ENCODE measurements around the gene TMEM61.
"Not testable (repeated sequence)": the region's sequence is repeated elsewhere in the genome, so short reads cannot be mapped to it uniquely, and the experiment has no call there.

The TMEM61 gene

DNA sequence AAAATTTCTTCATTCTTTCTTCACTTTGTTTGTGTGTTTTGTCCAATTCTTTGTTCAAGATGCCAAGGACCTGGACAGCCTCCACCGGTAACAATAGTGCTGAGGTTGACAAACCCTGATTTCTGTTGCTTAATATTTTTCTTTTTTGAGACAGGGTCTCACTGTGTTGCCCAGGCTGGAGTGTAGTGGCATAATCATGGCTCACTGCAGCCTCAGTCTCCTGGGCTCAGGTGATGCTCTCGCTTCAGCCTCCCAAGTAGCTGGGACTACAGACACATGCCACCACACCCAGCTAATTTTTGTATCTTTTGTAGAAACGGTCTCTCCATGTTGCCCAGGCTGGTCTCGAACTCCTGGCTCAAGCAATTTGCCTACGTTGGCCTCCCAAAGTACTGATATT is 16.6 kb upstream of the TMEM61 start:
- DNase-seq: not testable (repeated sequence)

DNA sequence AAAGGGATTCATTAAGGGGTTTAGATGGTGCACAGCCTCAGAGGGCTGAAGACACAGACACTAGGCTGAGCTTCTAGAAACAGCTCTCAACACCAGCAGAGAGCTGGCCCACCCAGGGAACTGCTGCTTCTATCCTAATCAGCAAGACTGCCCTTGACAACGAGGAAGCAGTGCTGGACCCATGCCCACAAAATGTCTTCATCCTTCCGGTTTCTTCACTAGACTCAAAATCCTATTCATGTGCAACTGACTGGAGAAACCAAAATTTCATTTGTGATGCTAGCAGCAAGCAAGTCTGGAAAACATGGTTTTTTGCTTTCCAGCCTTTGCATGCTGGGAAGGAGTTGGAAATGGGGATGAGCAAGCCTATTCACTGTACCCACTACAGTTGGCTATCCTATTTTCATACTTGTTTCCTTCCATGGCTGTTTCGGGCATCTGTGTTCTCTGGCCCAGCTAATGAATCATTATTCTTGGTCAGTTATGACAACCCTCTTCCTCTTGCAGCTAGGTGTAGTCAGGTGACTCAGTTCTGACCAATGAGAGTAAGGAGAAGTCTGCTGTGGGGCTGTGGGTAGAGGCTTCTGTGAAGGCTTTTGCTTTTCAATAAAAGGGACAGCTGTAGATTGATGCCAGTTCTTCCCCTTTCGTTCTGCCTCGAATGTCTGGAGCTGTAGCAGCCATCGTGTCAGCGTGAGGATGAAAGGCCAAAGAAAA is 14.6 kb upstream of the TMEM61 start:
- peak; percentile 29 for DNase-seq

DNA sequence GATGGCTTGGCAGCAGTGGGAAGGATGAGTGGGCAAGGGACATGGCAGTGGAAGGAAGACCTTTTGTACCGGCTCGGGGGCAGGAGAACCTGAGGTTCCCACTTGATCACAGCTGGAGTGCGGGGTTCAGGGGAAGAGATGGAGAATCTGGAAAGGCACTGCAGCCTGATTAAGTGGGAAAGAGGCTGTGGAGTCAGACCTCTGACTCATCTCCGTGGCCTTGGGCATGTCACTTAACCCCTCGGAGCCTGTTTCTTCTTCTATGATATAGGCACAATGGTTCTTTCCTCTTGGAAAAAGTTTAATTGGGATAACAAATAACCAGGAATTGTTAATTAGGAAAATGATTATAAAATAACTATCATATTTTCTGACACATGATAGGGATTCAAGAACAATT is 13.1 kb upstream of the TMEM61 start:
- DNase-seq: no peak

- DNase-seq: no peak
Measured at GRCh38 chr1:54968551-54968950, 11.9 kb upstream of the TMEM61 start.

DNA sequence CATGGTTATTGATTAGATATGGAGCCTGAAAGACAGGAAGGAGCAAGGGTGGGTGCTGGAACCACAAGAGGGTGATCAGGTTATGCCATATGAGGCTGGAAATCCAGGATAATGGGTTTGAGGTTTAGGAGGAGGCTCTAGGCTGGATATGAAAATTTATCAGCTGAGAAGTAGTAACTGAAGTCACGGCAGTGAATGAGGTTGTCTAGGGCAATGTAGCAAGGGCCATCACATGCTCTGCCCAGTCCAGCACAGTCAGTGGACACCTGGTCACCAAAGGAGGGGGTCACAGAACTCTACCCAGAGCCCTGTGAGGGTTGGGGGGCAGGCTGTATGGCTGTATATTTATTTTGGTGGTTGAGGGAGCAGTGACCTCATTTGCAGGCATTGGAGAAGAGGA is 10.5 kb upstream of the TMEM61 start:
- DNase-seq: no peak

GRCh38 chr1:54970901-54971300 is 9.5 kb upstream of the TMEM61 start:
- DNase-seq: no peak

DNA sequence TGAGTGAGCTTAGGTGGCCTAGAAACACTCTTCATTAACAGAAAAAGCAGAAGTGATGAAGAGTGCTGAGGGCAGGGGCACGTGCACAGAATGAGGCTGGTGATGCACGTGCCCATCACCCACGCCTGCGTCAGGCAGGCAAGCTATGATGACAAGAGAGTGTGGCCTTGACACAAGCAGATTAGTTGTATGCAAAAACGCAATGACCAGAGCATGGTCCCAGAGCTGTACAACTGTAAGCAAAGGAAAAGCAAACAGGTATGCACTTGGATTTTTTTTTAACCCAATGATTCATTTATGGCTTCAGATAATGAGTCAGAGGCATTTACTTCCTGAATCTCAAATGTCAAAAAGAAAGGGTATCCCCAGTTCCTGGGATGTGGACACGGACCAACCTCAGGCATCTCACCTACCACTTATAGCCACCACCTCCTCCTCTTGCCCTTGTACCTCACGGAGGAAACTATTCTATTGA is 9.1 kb upstream of the TMEM61 start:
- peak; percentile 72 for DNase-seq

- DNase-seq: no peak
Measured at GRCh38 chr1:54972436-54972835, 8.0 kb upstream of the TMEM61 start.

GRCh38 chr1:54973205-54973921 is 7.1 kb upstream of the TMEM61 start:
- DNase-seq: no peak

DNA sequence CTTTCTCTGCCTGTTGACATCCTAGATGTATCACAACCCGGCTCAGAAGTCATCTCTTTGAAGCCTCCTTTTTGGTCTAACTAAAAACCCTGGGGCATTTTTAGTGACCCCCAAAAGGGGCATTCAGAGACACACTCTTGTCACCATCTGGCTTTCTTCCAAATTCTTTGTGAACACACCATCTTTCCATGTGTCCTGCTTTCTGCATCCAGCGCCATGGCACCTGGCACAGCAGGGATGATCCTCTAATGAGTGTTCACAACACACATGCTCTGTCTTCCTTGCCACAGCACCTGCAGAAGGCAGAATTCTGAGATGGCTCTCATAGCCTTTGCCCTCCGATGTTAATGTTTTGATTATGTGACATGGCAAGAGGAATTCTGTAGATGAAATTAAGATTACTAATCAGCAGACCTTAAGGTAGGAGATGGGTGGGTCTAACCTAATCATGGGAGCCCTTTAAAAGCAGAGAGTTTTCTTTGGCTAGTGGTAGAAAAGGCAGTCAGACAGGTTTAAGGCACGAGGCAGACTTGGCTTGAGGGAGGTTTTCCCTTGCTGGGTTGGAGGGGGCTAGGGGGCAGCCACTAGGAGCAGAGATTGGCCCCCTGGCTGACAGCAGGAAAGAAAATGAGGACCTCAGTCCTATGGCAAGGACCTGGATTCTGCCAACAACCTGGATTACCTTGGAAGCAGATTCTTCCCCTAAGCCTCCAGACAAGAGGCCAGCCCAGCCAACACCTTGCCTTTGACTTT is 4.9 kb upstream of the TMEM61 start:
- DNase-seq: no peak

GRCh38 chr1:54976747-54977146 is 3.7 kb upstream of the TMEM61 start:
- DNase-seq: no peak

DNA sequence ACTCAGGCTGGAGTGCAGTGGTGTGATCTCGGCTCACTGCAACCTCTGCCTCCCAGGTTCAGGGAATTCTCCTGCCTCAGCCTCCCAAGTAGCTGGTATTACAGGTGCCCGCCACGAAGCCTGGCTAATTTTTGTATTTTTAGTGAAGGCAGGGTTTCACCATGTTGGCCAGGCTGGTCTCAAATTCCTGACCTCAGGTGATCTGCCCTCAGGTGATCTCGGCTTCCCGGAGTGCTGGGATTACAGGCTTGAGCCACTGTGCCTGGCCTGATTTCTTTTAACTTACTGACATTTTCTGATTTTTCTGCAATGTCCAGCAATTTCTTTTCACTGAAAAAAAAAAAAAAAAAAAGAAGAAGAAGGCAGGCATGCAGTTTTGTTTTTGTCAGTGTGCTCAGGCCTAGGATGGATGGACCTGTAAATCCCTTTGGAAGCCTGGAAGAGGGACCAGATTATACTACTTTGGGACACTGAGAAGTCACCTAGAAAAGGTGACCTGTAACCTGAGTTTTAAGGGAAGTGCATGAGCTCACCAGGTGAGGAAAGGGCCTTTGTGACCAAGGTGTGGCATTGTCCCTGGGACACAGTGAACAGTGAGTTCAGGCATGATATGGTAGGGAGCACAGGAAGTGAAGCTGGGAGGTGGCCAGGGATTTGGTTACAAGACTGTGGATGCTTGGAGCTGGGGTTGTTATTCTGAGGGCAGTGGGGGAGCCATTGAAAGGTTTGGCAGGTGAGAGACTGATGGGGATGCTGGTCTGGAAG is 2.7 kb upstream of the TMEM61 start:
- peak; percentile 53 for DNase-seq

GRCh38 chr1:54978528-54979326 is 1.7 kb upstream of the TMEM61 start:
- DNase-seq: no peak

- DNase-seq: no peak
Measured at GRCh38 chr1:54979327-54979891, 1.0 kb upstream of the TMEM61 start.

DNA sequence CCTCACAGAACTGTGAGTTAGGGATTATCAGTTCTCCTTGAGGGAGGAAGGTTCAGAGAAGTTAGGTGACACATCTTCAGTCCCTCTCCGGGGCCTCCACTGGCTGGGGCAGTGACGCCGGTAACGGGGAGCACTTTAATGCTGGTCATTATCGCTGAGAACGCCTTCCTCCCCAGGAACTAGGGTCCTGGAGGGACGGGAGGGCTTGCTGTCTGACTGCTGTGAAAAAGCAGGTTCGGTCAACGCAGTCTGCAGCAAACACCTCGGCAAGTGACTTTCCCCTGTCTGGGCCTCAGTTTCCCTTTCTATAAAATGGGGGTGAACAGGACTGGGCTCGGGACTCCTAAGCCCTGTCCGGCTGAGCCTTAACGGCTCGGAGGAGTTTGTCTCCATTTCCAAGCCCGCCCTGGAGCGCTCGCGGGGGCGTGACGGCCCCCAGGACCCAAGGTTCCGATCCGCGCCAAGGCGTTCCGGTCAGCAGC is 341 bp upstream of the TMEM61 start:
- DNase-seq: no peak

- DNase-seq: no peak
Measured at GRCh38 chr1:54981466-54981865, 1.0 kb downstream of the TMEM61 start.

DNA sequence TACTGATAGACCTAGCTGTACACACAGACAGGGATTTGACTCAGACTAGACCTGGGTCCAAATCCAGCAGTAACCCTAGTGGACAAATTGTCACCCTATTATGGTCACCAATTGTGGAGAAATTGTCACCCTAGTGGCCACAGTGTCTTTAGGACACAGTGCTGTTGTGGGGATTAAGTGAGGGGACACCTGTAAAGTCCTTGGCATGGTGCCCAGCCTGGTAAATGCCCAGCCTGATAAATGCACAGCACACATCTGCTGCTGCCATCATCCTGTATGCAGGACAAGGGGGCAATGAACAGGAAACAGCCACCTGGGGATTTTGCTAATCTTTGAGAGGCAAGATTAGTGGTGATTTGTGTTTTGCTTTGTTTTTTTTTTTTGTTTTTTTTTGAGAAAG is 2.3 kb downstream of the TMEM61 start:
- DNase-seq: peak; percentile 91

DNA sequence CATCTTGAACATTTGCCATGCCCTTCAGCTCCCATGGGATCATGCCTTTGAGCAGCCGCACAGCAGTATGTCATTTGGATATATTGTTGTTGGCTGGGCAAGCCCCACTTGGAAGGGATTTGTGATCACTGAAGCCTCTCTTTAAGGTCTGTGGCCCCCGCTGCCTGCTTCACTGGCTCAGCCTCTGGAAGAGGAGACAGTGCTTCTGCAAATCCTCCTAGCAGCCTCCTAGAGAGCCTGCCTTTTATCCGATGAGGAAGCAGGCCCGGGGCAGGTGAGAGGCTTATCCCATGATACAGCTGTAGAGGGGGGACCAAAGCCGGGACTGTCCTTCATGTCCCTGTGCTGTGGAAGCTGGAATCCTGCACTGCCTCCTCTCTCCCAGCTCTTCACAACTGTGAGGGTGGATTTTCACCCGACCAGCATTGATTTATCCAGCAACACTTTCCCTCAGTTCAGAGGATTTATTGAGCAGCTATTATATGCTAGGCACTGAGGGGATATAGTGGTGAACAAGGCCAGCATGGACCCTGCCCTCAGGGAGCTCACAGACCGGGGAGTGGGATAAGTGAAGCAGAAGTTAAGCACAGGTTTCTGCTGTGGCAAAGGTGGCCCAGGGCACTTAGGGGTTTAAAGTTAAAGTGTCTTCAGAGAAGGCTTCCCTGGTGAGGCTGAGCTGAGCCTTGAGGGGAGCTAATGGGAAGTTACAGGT is 3.9 kb downstream of the TMEM61 start:
- DNase-seq: peak; percentile 12

GRCh38 chr1:54985556-54985955 is 5.1 kb downstream of the TMEM61 start:
- DNase-seq: no peak

- no peak for DNase-seq
Measured at GRCh38 chr1:54986025-54986424, 5.6 kb downstream of the TMEM61 start.

GRCh38 chr1:54986533-54986932 is 6.1 kb downstream of the TMEM61 start:
- no peak for DNase-seq
